HG02885 (cell line): ENCODE measurements around the gene SHISA9.

Experiments used
- ATAC-seq: cut with Tn5 transposase; IDR thresholded peaks from one replicate; pipeline ENCODE4 v1.9.1; 2021; ENCODE audit warnings: mild to moderate bottlenecking; ENCODE audit not compliant: unreplicated experiment, poor library complexity

SHISA9 gene

DNA sequence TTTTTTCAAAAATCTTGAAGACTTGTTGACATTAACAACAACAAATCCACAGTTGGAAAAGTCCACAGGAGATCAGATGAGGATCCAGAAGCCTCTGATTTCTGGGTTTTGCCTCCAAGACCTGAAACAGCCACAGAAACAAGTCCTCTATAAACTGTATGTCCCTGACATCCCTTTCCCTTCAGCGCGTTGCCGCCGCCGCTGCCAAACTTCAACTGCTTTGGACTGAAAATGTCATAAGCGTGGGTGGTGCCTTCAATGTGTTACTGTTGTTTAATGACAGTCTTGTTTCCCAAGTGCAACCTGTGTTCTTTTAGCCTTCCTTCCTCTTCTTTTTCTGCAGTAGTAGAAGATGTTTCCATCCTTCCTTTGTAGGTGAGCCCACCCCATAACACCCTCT lies 334.9 kb downstream of the SHISA9 start:
- no peak for ATAC-seq

DNA sequence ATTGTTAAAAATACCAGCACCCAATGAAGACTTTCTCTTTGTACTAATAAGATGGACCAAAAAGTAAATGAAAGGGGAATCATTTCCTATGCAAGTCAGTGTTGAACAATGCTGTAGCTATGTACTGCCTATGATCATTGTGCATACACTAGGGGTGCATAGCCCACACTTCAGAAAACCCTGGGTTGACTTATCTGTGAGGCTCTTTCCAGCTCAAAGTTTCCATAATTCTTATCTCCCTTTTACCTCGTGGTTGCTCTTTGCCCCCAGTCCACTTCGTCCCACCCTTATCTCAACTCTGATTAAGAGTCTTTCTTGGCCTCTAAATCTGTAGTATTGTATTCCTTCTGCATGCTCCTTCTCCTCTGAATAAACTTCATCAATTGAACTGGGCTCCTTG lies 336.8 kb downstream of the SHISA9 start:
- no peak for ATAC-seq

DNA sequence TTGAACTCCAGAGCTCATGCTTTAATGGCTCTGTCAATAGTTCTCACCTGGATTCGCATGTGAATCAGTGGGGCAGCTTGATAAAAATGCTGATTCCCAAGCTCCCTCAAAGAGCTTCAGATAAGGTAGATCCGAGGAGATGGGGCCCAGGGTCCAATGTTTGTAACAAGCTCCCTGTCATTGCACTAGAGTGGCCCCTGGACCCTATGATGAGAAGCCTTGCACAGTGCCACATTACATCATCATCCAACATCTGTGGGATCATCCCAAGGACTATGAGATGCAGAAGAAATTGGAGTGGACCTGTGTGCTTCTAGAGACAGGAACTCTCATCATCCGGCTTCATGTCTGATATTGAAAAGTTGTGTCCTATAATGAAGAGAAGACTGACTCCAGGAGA lies 340.8 kb downstream of the SHISA9 start:
- ATAC-seq: no peak

DNA sequence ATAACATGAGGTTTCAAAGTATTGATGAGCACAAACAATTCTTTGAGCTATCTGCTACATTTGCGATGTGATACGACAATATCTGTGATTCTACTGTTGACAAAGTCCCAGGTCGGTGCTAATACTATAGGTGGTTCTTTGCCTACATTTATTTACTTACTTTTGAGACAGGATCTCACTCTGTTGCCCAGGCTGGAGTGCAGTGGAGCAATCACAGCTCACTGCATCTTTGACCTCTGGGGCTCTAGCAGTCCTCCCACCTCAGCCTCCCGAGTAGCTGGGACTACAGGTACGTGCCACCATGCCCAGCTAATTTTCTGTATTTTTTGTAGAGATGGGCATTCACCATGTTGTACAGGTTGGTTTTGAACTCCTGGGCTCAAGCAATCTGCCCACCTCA lies 343.4 kb downstream of the SHISA9 start:
- no peak for ATAC-seq

DNA sequence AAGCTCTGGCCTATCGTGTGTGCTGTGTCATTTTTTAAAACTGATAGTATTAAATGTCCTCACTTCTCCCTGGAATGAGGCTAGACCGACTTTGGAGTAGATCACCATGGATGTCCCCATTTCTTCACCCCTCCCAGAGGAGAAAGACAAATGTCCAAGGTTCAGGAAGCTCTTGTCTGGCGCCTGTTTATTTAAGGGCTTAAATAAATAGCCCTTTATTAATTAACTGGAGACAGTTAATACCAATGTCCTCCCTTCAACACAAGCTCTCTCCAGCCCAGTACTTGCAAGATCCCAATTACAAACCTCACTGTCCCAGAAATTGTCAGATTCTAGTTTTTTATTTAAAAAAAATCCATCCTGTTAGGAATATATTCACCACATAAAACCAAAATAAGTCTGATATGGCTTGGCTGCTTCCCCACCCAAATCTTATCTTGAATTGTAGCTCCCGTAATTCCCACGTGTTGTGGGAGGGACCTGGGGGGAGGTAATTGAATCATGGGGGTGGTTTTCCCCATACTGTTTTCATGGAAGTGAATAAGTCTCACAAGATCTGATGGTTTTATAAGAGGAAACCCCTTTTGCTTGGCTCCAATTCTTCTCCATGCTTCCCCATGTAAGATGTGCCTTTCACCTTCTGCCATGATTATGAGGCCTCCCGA lies 344.4 kb downstream of the SHISA9 start:
- no peak for ATAC-seq

DNA sequence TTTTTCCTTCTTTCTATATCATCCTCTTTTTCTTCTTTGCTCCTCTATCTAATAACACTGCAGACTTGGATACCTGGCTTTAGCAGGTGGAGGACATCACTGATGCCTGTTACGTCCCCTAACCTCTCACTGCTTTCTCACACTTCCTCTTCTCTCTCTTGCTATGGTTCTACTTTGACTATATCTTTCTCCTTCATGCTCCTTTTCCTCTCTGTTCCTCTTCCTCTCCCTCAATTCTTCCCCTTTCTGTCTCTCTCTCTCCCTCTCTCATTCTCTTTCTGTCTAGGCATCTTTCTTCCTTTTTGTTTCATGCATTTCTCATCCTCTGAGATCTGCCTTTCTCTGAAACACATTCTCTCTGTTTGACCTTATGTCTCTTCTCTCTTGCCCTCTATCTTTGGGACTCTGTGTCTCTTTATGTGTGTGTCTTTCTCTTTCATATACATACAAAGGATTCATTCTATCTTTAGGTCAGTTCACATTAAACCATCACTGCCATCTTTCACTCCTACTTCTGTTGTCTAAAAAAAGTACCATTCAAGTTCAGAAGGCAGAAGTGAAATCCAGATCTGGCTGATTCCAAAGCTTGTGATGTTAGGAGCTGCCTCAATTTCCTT lies 353.7 kb downstream of the SHISA9 start:
- ATAC-seq: no peak

DNA sequence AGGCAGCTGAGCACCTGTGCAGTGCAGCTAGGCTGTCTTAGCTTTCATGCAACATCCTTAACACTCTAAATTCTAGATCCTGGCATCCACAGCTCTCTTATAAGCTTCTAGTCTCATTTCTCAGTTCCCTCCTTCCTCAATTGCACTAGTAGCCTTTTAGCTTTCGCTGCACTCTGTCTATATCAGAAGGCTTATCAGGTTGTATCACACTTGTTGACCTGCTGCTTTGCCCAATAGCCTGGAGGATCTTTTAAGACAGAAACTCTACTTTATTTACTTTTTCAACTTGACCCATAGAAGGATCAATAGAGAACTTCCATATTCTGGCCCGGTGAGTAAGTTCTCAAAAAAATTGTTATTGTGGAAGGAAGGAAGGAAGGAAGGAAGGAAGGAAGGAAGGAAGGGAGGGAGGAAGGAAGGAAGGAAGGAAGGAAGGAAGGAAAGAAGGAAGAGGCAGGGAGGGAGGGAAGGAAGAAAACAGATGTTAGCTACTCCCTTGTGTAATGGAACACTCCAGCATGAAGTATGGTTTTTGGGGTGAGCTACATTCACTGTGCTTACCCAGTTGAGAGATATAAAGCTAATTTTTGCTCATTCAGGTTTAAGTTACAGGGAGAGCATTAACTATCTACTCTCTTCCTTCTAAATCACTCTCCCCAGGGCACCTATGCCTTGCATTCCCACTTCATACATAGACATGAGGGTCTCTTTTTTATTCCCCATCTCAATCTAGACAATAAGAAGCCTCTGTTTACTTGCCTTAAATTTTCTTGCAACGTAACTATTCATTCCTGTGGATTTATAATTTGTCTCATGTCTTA lies 361.1 kb downstream of the SHISA9 start:
- ATAC-seq: no peak

DNA sequence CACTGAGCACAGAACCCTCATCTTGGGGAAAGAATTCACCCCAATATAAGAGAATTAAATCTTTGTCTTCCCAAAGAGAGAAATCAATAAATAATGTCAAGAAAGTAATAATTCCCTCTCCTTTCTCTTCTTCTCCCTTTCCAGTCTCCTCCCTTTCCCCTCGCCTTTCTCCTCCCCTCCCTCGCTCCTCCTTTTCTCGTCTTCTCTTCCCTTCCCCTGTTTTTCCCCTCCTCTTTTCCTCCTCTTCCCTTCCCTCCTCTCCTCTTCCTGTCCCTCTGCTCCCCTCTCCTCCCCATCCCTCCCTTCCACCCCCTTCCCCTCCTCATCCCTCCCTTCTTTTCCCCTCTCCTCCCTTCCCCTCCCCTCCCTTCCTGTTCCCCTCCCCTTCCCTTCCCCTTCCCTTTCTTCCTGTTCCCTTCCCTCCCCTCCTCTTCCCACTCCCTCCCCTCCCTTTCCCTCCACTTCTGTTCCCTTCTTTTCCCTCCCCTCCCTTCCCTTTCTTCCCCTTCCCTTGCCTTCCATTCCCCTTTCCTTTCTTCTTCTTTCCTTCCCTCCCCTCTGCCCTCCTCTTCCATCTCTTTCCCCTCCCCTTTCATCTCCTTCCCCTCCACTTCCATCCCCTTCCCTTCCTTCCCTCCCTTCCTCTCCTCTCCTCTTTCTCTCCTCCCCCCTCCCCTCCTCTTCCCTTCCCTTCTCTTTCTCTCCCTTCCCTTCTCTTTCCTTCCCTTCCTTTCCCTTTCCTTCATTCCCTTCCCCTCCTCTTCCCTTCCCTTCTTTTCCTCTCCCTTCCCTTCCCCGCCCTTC lies 363.6 kb downstream of the SHISA9 start:
- ATAC-seq: no peak

DNA sequence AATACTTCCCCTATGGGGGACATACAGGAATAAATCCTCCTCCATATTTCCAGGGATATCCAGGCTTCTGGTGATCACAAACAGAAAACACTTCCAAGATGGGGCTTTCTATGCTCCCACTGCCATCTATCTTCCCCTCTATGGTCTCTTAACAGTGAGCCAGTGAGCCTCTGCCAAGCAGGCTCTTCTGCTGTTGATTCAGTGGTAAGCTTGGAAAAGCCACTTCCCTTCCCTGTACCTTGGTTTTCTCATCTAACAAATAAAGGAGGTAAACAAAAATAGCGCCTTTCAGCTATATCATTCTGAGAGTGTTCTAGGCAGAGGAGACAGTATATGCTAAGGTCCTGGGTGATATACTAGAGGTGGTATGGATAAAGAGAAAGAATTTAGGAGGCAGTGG lies 368.0 kb downstream of the SHISA9 start:
- ATAC-seq: no peak

DNA sequence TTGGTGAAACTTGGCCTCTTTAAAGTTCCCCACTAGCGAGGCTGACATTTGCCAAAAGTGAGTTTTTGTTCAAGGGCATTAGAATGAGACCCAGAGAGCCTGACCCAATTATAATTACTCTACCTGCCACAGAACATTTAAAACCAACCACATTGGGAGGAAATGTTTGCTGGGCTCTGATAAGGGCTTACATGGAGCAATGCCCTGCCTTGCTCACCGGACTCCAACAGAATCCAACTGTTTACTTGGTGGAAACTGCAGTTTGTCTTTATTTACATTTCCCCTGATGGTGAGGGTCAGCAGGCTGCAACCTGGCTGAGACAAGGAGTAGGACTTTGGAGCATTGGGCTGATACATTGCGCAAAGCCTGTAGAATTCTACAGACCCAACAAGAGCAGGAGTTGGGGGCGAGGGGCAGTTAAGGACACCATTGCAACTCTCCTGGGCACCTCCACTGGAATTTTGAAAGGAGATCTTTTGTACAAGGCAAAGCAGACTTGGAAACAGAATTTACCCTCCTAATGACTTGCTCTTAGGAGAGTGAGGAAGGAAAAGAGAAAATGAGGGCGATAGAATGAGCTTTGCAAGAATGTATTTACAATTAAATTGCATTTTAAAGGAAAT lies 368.6 kb downstream of the SHISA9 start:
- no peak for ATAC-seq

DNA sequence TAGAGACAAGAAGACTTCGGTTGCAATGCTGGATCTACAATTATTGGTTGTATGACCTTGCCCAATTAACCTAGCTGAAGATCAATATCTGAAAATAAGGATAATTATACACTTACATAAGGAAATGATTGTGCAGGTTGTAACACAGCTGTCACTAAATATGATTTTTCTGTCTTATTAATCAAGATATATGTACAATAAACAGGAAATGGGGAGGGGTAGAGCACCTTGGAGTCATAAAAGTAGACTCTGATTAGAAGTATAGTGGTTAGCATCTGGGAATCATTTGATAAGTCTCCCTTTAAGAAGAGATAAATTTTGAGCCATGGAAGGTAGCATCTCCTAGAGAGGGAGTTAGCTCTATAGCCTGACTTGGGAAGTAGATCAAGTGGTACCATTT lies 369.2 kb downstream of the SHISA9 start:
- no peak for ATAC-seq

DNA sequence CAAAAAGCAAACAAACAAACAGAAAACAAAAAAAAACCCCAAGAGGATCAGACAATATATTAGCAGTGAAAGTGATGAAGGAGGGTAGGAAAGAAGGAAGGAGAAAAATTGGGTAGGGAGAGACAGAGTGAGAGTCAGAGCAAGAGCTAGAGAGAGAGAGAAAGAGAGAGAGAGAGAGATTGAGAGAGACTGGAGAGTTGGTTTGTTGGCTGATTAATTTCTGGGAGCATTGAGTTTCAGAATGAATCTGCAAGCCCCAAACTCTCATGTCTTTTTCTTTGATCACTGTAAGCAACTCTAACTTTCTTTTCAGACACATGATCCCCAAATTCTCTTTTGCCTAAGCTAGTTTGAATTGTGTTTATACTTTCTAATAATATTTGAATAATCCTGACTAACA lies 388.1 kb downstream of the SHISA9 start:
- ATAC-seq: no peak
